Hepatocyte (in vitro differentiated cells): ENCODE data around the gene PITPNC1.

Source experiments
- CTCF ChIP-seq: fragments of 200-600 bp; sonication (generic); IDR thresholded peaks from 2 replicates; pipeline ENCODE4 v1.5.1; 2016; ENCODE audit warnings: antibody characterized with exemption, mild to moderate bottlenecking; ENCODE audit not compliant: poor library complexity
- EZH2 ChIP-seq: fragments of 200-600 bp; sonication (generic); IDR thresholded peaks from 2 replicates; pipeline ENCODE4 v1.6.1; 2016; ENCODE audit warnings: antibody characterized with exemption, mild to moderate bottlenecking, borderline replicate concordance

GRCh38 chr17:67531291-67531690, 154.2 kb downstream of the PITPNC1 start:
- no peak for TF ChIP-seq CTCF
- no peak for TF ChIP-seq EZH2
